ENCODE measurements around the gene SDS.

Gene SDS, protein sequence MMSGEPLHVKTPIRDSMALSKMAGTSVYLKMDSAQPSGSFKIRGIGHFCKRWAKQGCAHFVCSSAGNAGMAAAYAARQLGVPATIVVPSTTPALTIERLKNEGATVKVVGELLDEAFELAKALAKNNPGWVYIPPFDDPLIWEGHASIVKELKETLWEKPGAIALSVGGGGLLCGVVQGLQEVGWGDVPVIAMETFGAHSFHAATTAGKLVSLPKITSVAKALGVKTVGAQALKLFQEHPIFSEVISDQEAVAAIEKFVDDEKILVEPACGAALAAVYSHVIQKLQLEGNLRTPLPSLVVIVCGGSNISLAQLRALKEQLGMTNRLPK
- total RNA-seq = 2.5 to 252 (median 23.9) reads per million in 18 experiments

DNA sequence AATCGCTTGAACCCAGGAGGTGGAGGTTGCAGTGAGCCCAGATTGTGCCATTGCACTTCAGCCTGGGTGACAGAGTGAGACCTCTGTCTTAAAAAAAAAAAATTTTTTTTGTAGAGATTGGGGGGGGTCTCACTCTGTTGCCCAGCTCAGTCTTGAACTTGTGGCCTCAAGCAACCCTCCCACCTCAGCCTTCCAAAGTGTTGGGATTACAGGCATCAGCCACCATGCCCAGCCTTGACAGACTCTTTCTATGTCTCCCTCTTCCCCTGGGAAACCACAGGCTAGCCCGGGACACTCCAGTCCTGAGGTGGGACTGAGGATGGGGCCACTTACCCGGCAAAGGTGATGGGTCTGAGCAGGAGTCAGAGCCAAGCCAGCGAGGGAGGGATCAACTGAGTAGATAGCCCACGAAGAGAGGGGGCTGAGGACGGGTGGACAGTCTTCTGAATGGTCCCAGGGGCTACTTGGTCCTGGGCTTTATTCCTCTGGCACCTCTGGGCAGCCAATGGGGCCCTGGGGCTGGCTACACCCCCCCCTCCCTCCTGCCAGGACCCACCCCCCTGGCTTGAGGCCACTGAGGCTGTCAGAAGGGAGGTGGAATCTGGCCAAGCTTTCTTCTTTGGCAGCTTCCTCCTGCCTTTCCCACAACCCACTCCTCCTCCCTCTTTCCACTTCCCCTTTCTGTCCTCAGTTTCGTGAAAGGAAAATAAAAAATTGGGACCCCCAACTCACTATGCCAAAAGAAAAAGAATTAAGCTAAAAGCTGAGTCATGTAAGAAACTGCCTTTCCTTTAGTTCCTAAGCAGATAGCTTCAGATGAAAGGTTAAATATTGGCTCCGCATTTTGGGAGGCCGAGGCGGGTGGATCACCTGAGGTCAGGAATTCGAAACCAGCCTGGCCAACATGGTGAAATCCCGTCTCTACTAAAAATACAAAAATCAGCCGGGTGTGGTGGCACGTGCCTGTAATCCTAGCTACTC is at the start of gene SDS:
TSS of gene SDS (minus strand) at position 453 of the 981 bp plus-strand sequence. CDS start 4,179 bp downstream, outside the sequence.
- DNase-seq = peak; percentile 70 to 72

DNA sequence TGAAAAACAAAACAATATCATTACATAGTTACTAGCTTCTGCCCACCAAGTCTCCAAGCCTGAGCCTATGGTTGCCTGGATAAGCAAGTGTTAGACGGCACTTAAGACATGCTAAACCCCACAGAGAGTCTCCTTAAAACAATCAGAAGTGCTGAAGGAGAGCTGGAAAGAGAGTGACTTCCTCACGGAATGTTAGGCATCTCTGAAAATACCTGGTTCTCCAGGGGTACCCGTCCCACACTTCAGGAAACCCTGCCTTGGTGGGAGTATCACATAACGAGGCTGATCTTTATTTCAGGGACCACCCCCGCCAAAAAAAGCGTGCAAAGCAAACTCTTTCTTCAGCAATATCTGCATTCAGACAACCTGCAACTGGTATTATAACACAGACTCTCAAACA is 49.6 kb upstream of the SDS start:
- no peak for DNase-seq

DNA sequence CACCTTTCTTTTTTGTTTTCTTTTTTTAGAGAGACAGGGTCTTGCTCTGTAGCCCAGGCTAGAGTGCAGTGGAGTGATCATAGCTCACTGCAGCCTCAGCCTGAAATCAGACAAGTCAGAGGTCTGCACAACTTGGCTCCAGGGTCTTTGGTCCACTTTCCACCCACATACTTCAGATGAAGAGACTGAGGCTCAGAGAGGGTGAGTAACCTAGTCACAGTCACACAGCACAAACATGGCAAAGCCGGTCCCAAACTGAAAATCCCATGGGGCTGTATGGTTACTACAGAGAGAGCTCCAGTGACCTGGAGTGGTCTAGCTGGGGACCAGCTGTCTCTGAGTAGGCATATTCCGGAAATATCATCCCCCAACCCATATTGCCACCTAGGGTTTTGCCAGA is 48.8 kb upstream of the SDS start:
- no peak for DNase-seq

DNA sequence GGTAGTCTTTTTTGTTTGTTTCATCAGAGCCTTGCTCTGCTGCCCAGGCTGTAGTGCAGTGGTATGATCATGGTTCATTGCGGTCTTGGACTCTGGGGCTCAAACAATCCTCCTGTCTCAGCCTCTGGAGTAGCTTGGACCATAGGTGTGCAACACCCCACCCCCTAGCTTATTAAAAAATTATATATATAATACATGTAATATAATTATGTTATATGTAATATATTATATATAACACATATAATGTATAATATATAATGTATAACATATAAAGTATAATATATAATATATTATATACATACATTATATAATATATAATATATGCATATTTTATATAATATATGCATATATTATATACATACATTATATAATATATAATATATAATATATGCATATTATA is 46.2 kb upstream of the SDS start:
- no peak for DNase-seq

DNA sequence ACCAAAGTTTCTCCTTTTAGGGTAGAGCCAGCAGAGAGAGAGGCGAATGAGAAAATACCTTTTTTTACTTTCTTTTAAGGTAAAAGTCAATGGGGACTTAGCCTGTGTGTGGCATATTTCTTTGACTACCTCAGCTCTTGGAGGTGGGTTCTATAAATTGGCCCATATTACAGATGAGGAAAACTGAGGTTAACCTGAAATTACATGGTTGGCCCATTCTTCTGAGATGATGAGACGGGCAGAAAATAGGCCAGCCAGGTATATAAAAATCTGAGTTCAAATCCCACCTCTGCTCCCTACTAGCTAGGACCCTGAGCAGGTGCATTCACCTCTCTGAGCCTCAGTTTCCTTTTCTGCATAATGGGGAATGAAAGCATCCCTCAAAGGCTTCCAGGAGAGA is 45.6 kb upstream of the SDS start:
- DNase-seq = no peak

DNA sequence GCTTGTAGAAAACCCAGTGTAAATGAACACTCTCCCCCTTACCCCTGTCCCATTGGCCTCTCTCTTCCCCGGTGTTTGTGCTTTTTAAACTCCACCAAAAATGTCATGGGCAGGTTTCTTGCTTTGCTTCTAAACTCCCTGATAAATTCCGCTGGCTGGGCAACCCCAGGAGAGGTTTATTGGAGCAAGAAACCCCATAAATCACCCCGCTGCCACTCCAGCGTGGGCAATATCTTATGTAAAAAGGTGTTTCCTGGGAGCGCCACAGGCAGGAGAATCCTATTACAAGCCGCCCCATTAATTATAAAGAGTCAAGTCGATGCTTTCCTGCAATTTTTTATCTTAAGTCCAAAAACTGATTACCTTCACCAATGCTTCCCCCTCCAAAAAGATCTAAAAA is 45.2 kb upstream of the SDS start:
- no peak for DNase-seq

DNA sequence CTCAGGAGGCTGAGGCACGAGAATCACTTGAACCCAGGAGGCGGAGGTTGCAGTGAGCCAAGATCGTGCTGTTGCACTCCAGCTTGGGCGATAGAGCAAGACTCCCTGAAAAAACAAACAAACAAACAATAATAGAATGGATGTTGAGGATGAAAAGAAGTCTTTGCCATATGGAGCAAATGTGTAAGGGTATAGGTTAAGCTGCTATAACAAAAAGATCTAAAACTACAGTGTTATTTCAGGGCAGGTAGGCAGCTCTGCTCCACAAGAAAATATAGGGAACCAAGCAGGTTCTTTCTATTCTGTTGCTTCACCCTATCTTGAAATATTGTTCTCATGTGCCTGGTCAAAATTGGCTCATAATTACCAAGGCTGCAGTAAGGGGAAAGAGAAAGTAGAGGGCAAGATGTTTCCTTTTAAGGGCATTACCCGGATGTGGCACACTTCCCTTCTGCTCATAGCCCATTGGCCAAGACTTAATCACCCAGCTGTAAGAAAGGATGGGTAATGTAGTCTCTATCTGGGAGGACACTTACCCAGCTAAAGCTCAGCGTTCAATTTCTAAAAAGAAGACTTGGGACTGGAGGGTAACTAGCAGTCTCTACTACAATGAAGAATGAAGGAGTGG is 42.0 kb upstream of the SDS start:
- DNase-seq = peak; percentile 67 to 78

DNA sequence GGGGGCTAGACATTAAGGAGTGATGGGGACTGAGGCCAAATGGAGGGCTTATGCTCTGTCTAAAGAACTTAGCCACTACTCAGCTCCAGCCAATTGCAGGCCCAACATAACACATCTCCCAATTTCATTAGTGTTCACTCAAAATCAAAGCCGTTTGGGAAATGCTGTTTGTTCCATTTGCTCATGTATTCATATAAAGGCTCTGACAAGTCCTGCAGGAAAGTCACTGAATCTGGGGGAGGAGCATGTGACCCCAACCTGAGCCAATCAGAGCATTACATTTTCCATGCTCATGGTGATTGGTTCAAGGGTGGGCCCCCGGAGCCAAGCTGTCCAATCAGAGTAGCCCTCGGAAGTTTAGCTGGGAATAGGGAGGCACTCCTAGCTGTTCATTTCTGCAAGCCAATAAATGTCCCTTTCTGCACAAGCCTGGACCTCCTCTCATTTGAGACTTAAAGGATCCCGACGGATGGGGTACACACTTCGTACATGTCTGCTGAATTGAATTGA is 39.4 kb upstream of the SDS start:
- DNase-seq = no peak

DNA sequence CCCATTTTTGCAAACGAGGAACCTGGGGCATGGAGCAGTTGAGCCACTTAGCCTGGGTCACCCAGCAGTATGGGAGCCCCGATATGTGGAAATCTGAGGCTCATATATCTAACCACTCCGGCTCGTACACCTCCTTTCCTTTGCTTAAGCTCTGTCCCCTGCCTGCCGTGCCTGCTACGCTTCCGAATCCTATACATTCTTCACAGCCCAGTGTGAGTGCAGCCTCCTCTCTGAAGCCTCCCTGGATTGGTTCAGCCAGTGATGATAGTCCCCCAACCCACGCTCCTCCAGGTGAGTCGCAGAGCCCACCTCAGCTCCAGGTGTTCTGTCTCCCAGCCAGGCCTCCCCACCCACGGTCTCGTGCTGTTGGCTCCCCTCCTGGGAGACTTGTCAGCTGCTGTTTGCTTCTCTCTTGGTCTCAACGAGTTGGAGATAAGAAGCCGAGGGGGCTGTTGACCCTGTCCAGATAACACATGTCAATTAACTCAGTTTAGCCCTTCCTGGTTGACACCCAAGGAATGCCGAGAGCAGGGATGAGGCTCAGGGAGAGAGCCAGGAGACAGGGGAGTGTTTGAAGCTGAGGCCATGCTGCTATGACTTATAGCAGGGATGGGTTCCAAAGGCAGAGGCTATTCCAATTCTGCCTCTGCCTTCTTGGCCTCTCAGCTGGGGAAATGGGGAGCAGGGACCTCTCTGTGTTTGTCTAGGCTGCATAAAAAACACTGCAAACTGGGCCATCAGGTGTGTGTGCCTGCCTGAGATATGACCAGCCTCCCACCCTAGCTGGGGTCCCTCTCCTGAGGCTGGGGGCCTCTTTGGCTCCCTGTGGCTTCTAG is 37.5 kb upstream of the SDS start:
- no peak for DNase-seq

DNA sequence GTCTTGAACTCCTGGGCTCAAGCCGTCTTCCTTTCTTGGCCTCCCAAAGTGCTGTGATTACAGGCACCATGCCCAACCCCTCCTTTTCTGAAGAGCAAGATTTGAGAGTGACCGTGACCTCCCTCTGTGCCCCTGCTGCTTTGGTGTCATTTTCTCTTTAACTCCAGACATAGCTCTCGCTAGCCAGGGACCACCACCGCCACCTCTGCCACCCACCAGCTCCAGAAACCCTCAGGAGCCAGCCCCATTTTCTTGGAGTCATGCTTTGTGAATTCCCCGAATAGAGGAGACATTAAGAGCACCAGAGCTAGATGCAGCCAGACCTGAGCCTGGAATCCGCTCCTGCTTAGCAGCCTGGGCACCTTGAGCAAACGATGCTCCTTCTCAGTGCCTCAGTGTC is 36.6 kb upstream of the SDS start:
- no peak for DNase-seq

DNA sequence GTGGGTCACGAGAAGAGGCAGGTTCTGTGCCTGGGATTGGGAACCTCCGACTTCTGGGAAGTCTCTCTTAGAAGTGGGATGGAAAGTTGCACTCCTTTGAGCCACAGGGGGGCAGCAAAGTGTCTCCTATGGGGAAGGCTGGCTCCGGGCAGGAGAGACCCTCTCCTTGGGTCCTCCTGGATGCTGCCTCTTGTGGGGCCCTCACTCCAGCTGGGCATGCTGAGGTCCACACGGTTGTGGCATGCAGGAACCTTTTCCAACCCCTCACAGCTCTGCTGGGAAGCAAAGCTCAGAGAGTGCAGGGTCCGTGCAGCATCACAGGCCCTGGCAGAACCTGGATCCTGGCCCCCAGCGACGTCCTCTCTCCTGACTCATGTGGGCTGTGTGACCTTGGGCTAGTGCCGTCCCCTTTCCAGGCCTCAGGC is 35.9 kb upstream of the SDS start:
- peak in 1 of 2 donors; percentile 24 for DNase-seq

DNA sequence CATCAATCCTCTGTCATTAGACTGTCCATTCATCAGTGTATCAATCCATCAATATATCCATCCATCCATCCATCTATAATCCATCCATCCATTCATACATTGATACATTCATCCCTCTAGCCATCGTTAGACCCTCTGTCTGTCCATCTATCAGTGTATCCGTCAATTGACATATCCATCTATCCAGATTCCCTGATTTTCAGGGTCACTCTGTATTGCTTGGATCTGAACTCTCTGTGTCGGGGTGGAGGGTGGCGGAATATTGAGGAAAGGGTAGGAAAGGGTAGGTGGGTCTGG is 35.6 kb upstream of the SDS start:
- no peak for DNase-seq

DNA sequence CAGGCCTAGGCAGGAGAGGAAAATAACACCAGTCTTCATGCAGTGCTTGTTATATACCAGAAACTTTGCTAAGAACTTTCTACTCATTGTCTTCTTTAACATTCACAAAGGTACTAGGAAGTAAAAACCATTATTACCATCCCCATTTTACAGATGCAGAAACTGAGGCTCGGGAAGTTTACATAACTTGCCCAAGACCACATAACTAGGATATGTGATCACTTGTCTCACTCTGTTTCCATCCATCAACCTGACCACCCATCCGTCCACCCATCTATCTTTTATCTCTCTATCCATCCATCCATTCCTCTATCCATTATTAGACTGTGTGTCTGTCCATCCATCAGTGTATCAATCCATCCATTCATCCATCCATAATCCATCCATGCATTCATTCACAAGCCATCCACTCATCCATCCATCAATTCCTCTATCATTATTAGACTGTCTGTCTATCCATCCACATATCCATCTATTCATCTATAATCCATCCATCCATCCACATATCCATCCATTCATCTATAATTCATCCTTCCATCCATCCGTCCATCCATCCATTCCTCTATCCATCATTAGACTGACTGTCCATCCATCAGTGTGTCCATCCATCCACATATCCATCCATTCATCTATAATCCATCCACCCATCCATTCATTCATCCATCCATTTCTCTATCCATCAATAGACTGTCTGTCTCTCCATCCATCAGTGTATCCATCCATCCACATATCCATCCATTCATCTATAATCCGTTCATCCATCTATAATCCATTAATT is 35.0 kb upstream of the SDS start:
- no peak for DNase-seq

DNA sequence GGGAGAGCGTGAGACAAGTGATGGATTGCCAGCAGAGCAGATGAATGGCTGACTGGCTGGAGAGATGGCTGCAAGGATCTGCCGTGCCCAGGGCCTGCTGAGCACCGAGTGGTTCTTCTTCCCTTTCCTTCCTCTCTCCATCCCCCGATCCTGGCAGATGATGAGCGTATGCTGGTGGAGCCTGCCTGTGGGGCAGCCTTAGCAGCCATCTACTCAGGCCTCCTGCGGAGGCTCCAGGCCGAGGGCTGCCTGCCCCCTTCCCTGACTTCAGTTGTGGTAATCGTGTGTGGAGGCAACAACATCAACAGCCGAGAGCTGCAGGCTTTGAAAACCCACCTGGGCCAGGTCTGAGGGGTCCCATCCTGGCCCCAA is 34.0 kb upstream of the SDS start:
- no peak for DNase-seq

DNA sequence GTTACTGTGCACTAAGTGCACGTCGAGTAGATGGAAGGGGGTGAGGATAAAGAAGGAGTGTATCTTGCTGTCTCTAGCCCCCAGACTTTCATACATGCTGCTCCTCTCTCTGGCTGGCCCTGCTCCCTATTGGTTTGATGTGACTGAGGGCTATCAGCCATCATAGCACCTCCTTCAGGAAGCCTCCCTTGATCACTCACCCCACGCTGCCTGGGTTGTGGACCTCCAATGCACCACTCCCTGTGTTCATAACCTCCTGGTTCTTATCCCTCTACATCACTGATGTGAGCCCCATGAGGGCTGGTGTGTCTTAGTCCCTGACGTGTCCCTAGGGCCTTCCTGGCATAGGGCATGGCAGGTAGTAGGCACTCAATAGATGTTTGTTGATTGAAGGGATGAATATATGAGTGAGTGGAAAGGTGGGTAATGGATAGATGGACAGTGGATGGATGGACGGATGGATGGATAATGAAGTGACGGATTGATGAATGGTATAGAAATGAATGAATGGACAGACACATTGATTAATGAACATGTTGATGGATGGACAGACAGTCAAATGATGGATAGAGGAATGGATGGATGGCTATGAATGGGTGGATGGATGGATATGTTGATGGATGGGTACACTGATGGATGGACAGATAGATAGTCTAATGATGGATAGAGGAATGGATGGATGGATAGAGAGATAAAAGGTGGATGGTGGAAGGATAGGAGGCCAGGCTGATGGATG is 33.5 kb upstream of the SDS start:
- DNase-seq = no peak

DNA sequence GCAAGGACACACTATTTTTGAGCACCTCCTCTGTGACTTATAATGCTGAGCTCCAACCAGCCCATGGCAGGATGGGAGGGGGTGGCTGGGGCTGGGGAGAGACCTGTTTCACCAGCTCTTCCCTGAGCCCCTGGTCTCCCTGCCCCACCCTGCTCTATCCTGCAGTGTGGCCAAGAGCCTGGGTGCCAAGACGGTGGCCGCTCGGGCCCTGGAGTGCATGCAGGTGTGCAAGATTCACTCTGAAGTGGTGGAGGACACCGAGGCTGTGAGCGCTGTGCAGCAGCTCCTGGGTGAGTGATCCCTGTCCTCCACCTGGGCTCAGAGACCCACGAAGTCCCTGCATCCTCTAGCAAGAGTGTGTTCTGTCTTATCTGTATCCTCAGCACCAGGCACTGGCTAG is 32.9 kb upstream of the SDS start:
- DNase-seq = no peak

DNA sequence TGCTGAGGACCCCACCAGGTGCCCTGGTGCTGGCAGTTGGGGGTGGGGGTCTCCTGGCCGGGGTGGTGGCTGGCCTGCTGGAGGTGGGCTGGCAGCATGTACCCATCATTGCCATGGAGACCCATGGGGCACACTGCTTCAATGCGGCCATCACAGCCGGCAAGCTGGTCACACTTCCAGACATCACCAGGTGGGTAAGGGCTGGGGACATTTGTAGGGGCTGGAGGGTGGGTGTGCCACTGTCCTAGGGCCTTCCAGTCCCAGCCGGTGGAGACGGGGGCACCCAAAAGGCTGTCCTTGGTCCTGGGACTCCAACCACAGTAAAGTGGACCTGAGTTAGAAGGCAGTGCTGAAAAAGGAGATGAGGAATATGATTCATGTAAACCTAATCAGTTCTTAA is 31.7 kb upstream of the SDS start:
- DNase-seq = no peak

DNA sequence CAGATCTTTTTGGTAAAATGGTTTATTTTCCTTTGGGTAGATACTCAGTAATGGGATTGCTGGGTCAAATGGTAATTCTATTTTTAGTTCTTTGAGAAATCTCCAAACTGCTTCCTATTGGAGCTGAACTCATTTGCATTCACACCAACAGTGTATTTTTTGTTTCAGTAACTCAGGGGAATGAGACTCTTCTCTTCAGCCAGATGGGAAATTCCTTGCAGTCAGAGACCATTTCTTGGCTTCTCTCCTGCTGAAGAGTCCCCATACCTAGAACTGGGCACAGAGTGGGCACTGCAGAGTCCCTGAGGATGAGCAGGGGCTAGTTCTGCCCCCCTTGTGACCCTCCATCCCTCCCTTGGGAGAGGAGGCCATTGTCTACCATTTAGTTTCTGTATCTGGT is 29.3 kb upstream of the SDS start:
- DNase-seq = no peak

DNA sequence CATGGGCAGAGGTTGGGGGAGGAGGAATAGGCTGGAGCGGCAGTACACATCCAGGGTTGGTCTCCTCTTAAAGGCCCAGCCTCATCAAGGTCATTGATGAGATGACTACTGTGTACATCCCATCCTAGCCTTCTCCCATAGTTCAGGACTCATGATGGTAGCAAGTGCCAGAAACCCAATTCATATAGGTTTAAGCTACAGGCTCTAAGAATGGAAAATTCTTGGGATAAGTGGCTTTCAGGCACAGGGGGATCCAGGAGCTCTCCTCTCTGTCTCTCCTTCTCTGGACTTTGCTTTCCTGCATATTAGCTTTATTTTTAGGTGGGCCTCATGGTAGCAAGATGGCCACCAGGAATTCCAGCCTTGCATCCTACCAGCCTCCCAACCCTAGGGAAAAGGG is 24.8 kb upstream of the SDS start:
- DNase-seq = no peak

DNA sequence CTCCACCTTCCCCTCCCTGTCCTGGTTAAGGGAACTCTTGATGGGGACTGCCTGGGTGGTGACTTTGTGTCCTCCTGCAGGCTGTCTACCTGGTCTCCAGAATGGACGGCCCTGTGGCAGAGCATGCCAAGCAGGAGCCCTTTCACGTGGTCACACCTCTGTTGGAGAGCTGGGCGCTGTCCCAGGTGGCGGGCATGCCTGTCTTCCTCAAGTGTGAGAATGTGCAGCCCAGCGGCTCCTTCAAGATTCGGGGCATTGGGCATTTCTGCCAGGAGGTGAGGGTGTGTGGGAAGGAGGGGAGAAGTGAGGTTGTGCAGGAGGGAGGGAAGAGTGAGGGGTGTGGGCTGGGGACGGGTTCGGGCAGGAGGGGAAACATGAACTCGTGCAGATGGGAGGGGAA is 24.2 kb upstream of the SDS start:
- DNase-seq = no peak

DNA sequence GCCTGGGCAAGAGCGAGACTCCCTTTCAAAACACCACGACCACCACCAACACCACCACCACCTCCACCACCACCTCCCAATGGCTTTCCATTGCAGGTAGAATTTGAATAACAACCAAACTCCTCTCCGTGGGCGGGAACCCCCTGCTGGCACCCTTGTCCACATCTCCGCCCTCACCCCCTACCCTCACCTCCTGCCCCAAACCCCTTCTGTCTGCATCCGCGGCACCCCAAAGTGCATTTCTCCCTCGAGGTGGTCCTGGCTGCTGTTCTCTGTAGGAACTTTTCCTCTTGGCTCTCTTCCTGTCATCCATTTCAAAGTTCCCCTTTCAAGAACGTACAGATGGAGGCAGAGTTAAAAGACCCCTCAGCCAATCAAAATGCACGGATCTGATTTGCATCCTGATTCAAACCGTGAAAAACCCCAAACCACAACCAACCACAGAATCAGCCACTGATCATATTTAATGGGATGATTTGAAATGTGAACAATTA is 22.3 kb upstream of the SDS start:
- DNase-seq = no peak

Measured in inflammatory macrophage (primary cell).